DND-41 (cell line): ENCODE data around the gene RPL15.

Source experiments
- CTCF ChIP-seq: IDR thresholded peaks from 2 replicates; pipeline ENCODE4 v1.5.1; 2012; ENCODE audit warnings: borderline replicate concordance, low read length, moderate library complexity, mild to moderate bottlenecking; ENCODE audit not compliant: poor library complexity, severe bottlenecking; ENCODE audit errors: extremely low read depth
- EZH2 ChIP-seq: IDR thresholded peaks from 3 replicates; pipeline ENCODE4 v1.6.1; 2012; ENCODE audit warnings: borderline replicate concordance, low read depth, mild to moderate bottlenecking, moderate library complexity, low read length, inconsistent platforms; ENCODE audit not compliant: severe bottlenecking

GRCh38 chr3:23942546-23942945 is 25.6 kb downstream of the RPL15 start:
- TF ChIP-seq CTCF (no peak), EZH2 (no peak)
